Neural cell (in vitro differentiated cells): ENCODE results near the gene SLC8A1. TPM values are rescaled to one million over a fixed set of nuclear protein-coding genes. Genes with fewer than 3 reads are reported as not detected.
A peak's percentile ranks its signal among the peaks of the same experiment; 100 is the strongest.

Experiments
- H2AFZ ChIP-seq: fragments of 200-600, 300-800 bp; sonication (generic), shearing (Covaris generic); 2 replicates; pipeline ENCODE4 v1.6.0; 2014; ENCODE audit warnings: low read depth, mild to moderate bottlenecking, antibody characterized with exemption, low read length, moderate library complexity
- H3F3A ChIP-seq: fragments of 200-600 bp; shearing (Covaris generic); 2 replicates; pipeline ENCODE4 v1.6.1; 2016; ENCODE audit warnings: mild to moderate bottlenecking, moderate library complexity, mixed read lengths, antibody characterized with exemption, low read length; ENCODE audit not compliant: insufficient read depth, poor library complexity, severe bottlenecking
- H3K27ac ChIP-seq: fragments of 200-600, 300-800 bp; sonication (generic), shearing (Covaris generic); 2 replicates; pipeline ENCODE4 v1.5.1; 2014; ENCODE audit warnings: mild to moderate bottlenecking, low read length, moderate library complexity
- H3K27me3 ChIP-seq: fragments of 300-800, 200-600 bp; sonication (generic), shearing (Covaris generic); 2 replicates; pipeline ENCODE4 v1.6.0; 2014; ENCODE audit warnings: mild to moderate bottlenecking, low read depth, low read length, moderate library complexity; ENCODE audit not compliant: insufficient read depth
- H3K36me3 ChIP-seq: fragments of 300-800, 200-600 bp; sonication (generic), shearing (Covaris generic); 2 replicates; pipeline ENCODE4 v1.5.1; 2014; ENCODE audit warnings: mild to moderate bottlenecking, antibody characterized with exemption, low read length, moderate library complexity; ENCODE audit not compliant: insufficient read depth
- H3K4me2 ChIP-seq: fragments of 300-800, 200-600 bp; sonication (generic), shearing (Covaris generic); 2 replicates; pipeline ENCODE4 v1.6.0; 2014; ENCODE audit warnings: mild to moderate bottlenecking, low read length
- H3K4me3 ChIP-seq: fragments of 300-800, 200-600 bp; sonication (generic), shearing (Covaris generic); 2 replicates; pipeline ENCODE4 v1.5.1; 2014; ENCODE audit warnings: mild to moderate bottlenecking, low read length, moderate library complexity
- H3K79me2 ChIP-seq: fragments of 200-600 bp; shearing (Covaris generic); replicated peaks from 2 replicates; pipeline ENCODE4 v1.6.0; 2014; ENCODE audit warnings: mild to moderate bottlenecking, low read length, moderate library complexity; ENCODE audit not compliant: insufficient read depth
- H3K9ac ChIP-seq: fragments of 300-800, 200-600 bp; sonication (generic), shearing (Covaris generic); 2 replicates; pipeline ENCODE4 v1.6.1; 2016; ENCODE audit warnings: mild to moderate bottlenecking, low read length, mixed read lengths
- H3K9me2 ChIP-seq: fragments of 200-600 bp; shearing (Covaris generic); 2 replicates; pipeline ENCODE4 v1.6.1; 2016; ENCODE audit warnings: mild to moderate bottlenecking, low read length, mixed read lengths; ENCODE audit not compliant: insufficient read depth
- H3K9me3 ChIP-seq: fragments of 200-600, 300-800 bp; sonication (generic), shearing (Covaris generic); 2 replicates; pipeline ENCODE4 v1.6.1; 2016; ENCODE audit warnings: mild to moderate bottlenecking, mixed run types, low read length, moderate library complexity, mixed read lengths
- H4K20me1 ChIP-seq: fragments of 200-600 bp; shearing (Covaris generic); 2 replicates; pipeline ENCODE4 v1.6.1; 2016; ENCODE audit warnings: mild to moderate bottlenecking, mixed run types; ENCODE audit not compliant: insufficient read depth
- EP300 ChIP-seq: fragments of 450-650 bp; conservative IDR thresholded peaks from 2 replicates; pipeline ENCODE4 v1.6.1; 2014; ENCODE audit warnings: antibody characterized with exemption, mild to moderate bottlenecking, moderate library complexity; ENCODE audit not compliant: poor library complexity, severe bottlenecking
- EZH2 ChIP-seq: fragments of 200-600, 300-800 bp; shearing (Covaris generic), sonication (generic); IDR thresholded peaks from 2 replicates; pipeline ENCODE4 v1.6.1; 2014; ENCODE audit warnings: antibody characterized with exemption, low read length, borderline replicate concordance, mild to moderate bottlenecking; ENCODE audit not compliant: insufficient read depth, poor library complexity, severe bottlenecking
- MXI1 ChIP-seq: fragments of 450-650 bp; conservative IDR thresholded peaks from 2 replicates; pipeline ENCODE4 v1.6.1; 2014; ENCODE audit warnings: antibody characterized with exemption, mild to moderate bottlenecking; ENCODE audit not compliant: poor library complexity, severe bottlenecking
- POLR2AphosphoS5 ChIP-seq: IDR thresholded peaks from 2 replicates; pipeline ENCODE4 v1.6.1; 2012
- RAD21 ChIP-seq: fragments of 450-650 bp; conservative IDR thresholded peaks from 2 replicates; pipeline ENCODE4 v1.6.1; 2014; ENCODE audit warnings: antibody characterized with exemption, mild to moderate bottlenecking, moderate library complexity
- polyA plus RNA-seq: library from polyadenylated mRNA; depleted of rRNA; stranded (reverse); fragments of >200 nt; gene quantifications from 2 replicates; pipeline ENCODE4 v1.2.3, GENCODE V29; 2014
- TF ChIP-seq, protein P1 (sequence below): fragments of 450-650 bp; IDR thresholded peaks from 2 replicates; pipeline ENCODE4 v1.5.1; 2014; ENCODE audit warnings: antibody characterized with exemption, mild to moderate bottlenecking, moderate library complexity; ENCODE audit not compliant: poor library complexity, severe bottlenecking
- TF ChIP-seq, protein P2 (sequence below): IDR thresholded peaks from 2 replicates; pipeline ENCODE4 v1.6.1; 2012; ENCODE audit warnings: borderline replicate concordance

The SLC8A1 gene
- polyA plus RNA-seq, 1 donor from 2014 or later, result 18.7 TPM

GRCh38 chr2:40471866-40472265 is 20.0 kb upstream of the SLC8A1 start:
- Histone ChIP-seq H3K9me2 (no peaks in the 10 kb centered on the region), H4K20me1 (no peaks in the 10 kb centered on the region), H3K4me3 (no peak overlapping the region), H3K79me2 (no peaks in the 10 kb centered on the region), H2AFZ (no peak overlapping the region), H3K4me2 (no peak overlapping the region), H3K36me3 (no peaks in the 10 kb centered on the region), H3F3A (no peaks in the 10 kb centered on the region), H3K9ac (no peak overlapping the region), H3K9me3 (no peaks in the 10 kb centered on the region), H3K27ac (no peak overlapping the region), H3K27me3 (no peaks in the 10 kb centered on the region)
- TF ChIP-seq, protein P1, sequence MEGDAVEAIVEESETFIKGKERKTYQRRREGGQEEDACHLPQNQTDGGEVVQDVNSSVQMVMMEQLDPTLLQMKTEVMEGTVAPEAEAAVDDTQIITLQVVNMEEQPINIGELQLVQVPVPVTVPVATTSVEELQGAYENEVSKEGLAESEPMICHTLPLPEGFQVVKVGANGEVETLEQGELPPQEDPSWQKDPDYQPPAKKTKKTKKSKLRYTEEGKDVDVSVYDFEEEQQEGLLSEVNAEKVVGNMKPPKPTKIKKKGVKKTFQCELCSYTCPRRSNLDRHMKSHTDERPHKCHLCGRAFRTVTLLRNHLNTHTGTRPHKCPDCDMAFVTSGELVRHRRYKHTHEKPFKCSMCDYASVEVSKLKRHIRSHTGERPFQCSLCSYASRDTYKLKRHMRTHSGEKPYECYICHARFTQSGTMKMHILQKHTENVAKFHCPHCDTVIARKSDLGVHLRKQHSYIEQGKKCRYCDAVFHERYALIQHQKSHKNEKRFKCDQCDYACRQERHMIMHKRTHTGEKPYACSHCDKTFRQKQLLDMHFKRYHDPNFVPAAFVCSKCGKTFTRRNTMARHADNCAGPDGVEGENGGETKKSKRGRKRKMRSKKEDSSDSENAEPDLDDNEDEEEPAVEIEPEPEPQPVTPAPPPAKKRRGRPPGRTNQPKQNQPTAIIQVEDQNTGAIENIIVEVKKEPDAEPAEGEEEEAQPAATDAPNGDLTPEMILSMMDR, result no peak
- no peak for TF ChIP-seq POLR2AphosphoS5
- TF ChIP-seq RAD21, result no peak
- TF ChIP-seq MXI1, result no peak
- TF ChIP-seq, protein P2, sequence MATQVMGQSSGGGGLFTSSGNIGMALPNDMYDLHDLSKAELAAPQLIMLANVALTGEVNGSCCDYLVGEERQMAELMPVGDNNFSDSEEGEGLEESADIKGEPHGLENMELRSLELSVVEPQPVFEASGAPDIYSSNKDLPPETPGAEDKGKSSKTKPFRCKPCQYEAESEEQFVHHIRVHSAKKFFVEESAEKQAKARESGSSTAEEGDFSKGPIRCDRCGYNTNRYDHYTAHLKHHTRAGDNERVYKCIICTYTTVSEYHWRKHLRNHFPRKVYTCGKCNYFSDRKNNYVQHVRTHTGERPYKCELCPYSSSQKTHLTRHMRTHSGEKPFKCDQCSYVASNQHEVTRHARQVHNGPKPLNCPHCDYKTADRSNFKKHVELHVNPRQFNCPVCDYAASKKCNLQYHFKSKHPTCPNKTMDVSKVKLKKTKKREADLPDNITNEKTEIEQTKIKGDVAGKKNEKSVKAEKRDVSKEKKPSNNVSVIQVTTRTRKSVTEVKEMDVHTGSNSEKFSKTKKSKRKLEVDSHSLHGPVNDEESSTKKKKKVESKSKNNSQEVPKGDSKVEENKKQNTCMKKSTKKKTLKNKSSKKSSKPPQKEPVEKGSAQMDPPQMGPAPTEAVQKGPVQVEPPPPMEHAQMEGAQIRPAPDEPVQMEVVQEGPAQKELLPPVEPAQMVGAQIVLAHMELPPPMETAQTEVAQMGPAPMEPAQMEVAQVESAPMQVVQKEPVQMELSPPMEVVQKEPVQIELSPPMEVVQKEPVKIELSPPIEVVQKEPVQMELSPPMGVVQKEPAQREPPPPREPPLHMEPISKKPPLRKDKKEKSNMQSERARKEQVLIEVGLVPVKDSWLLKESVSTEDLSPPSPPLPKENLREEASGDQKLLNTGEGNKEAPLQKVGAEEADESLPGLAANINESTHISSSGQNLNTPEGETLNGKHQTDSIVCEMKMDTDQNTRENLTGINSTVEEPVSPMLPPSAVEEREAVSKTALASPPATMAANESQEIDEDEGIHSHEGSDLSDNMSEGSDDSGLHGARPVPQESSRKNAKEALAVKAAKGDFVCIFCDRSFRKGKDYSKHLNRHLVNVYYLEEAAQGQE, result no peak
- no peak for TF ChIP-seq EP300

DNA sequence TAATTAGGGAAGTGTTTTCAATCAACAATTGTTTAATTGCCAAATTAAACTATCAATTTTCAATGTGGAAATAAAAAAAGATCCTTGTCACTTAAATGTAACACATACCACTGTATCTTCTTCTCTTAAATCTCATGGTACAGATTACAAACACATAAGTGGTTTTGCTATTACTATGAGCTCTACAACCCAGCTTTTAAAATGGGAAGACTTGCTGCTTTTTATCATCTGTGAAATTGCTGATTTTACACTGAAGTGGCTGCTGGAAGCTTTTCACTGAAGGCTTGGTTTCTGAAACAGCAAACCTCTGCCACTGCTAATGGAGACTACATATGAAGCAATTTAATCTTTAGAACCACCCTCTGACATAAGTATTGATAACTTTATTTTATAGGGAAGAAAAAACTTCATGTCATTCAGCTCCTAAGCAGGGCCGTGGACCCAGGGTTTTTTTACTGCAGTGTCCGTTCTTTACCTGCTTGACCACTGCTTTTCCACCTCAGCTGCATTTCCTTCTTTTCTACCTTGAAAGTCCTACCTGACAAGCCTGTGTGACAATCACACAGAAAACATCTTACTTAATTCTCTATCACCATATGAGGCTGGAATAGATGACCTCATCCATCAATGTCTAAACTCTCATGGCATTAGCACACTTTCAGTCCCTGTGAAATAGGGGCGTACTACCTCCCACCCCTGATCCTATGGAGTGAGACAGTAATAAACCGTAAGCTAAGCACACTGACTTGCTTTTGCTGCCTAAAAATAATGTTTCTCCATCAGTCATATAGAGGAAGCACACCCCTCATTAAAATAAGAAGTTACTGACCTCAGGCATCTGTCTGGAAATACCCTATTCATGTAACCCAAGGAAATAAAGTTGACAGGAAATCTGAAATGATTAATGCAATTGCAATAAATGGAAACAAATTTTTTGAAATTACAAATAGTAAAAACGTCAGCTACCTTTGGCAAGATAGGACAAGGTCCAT is 19.2 kb upstream of the SLC8A1 start:
- Histone ChIP-seq H3K9ac (no peak overlapping the region), H3K36me3 (no peaks in the 10 kb centered on the region), H3K27ac (peak overlapping the region; percentile 22), H3K4me3 (no peak overlapping the region), H3F3A (no peaks in the 10 kb centered on the region), H3K79me2 (no peaks in the 10 kb centered on the region), H3K4me2 (no peak overlapping the region), H2AFZ (no peak overlapping the region), H4K20me1 (no peaks in the 10 kb centered on the region), H3K27me3 (no peaks in the 10 kb centered on the region), H3K9me3 (no peaks in the 10 kb centered on the region), H3K9me2 (no peaks in the 10 kb centered on the region)
- TF ChIP-seq MXI1 (no peak), POLR2AphosphoS5 (peak; percentile 60), EZH2 (no peak)
- TF ChIP-seq, protein P1, result no peak
